HepG2 (cell line): ENCODE results near the gene PREX1. TPM values are rescaled to one million over a fixed set of nuclear protein-coding genes. Genes with fewer than 3 reads are reported as not detected.

ENCODE experiments used
- ATAC-seq: fragments of 200-7000 bp; cut with Tn5 transposase; 3 replicates; pipeline ENCODE4 v1.9.1; 2020; ENCODE audit warnings: mild to moderate bottlenecking, moderate library complexity
- BruUV-seq: library from RNA; stranded (reverse); fragments of 400-500 nt; replicated peaks from 2 replicates; lab custom pipeline; 2021; lab: Mats Ljungman, UMichigan
- CTCF ChIA-PET: fragments of 300-600 bp; formaldehyde crosslinking; extraction: SDS; loops from one replicate; lab custom pipeline; 2021; ENCODE audit warnings: low total read pairs, inconsistent platforms, low intra/inter-chr PET ratio; lab: Yijun Ruan, JAX
- POLR2A ChIA-PET: fragments of 350-600 bp; sonication (Branson Sonifier 250); formaldehyde crosslinking; loops from one replicate; lab custom pipeline; 2020; ENCODE audit warnings: antibody characterized with exemption, inconsistent platforms; lab: Yijun Ruan, JAX
- DNase-seq: peaks from one replicate; pipeline ENCODE4 v3.0.0-alpha.2; 2015; ENCODE audit warnings: low spot score
- FAIRE-seq: peaks from 3 replicates; lab custom pipeline; 2011; peaks lifted over from hg19 to GRCh38; lab: Jason Lieb, UNC
- H2AFZ ChIP-seq: one replicate; pipeline ENCODE4 v1.6.1; 2011; ENCODE audit warnings: low read length, inconsistent platforms
- H3K27ac ChIP-seq: fragments of 300-600 bp; 3 replicates; pipeline ENCODE4 v1.8.0; 2011; ENCODE audit warnings: mixed run types, mild to moderate bottlenecking, mixed read lengths, low read length, inconsistent platforms; ENCODE audit not compliant: insufficient read depth; ENCODE audit errors: extremely low read length
- H3K27me3 ChIP-seq, 2 experiments: fragments of 200-600 bp in 1 of 2; 2 replicates in 1 of 2; 3 replicates in 1 of 2; pipeline versions ENCODE4 v1.6.0 to v1.8.0; 2011; ENCODE audit warnings: low read length in 2 of 2, mild to moderate bottlenecking in 2 of 2, moderate library complexity in 2 of 2, inconsistent platforms in 1 of 2; ENCODE audit not compliant: insufficient read depth in 2 of 2, control insufficient read depth in 1 of 2
- H3K36me3 ChIP-seq, 2 experiments: fragments of 200-600 bp in 1 of 2; replicated peaks in 1 of 2; 2 replicates in 1 of 2; 3 replicates in 1 of 2; pipeline versions ENCODE4 v1.5.1 to v1.8.0; 2011; ENCODE audit warnings: low read length in 2 of 2, inconsistent platforms in 1 of 2; ENCODE audit not compliant: insufficient read depth in 2 of 2, control insufficient read depth in 1 of 2
- H3K4me1 ChIP-seq: 2 replicates; pipeline ENCODE4 v1.5.1; 2012; ENCODE audit warnings: low read length, inconsistent platforms; ENCODE audit not compliant: insufficient read depth
- H3K4me2 ChIP-seq: 2 replicates; pipeline ENCODE4 v1.6.0; 2011; ENCODE audit warnings: low read depth, low read length, inconsistent platforms
- H3K4me3 ChIP-seq, 3 experiments: fragments of 200-600 bp in 1 of 3; sonication (generic), shearing (Covaris generic) in 1 of 3; replicated peaks in 1 of 3; 2 replicates each; pipeline ENCODE4 v1.5.1; 2011 to 2016; ENCODE audit warnings: low read length in 3 of 3, inconsistent platforms in 2 of 3, low read depth in 2 of 3, mild to moderate bottlenecking in 2 of 3, control low read depth in 1 of 3, mixed read lengths in 1 of 3; ENCODE audit not compliant: insufficient read depth in 1 of 3
- H3K79me2 ChIP-seq: one replicate; pipeline ENCODE4 v1.6.1; 2011; ENCODE audit warnings: low read length, inconsistent platforms; ENCODE audit not compliant: insufficient read depth
- H3K9ac ChIP-seq: 2 replicates; pipeline ENCODE4 v1.6.0; 2011; ENCODE audit warnings: mild to moderate bottlenecking, low read depth, low read length, inconsistent platforms; ENCODE audit not compliant: insufficient read depth
- H3K9me3 ChIP-seq: 2 replicates; pipeline ENCODE4 v1.5.1; 2012; ENCODE audit warnings: mild to moderate bottlenecking, low read length
- H4K20me1 ChIP-seq: 2 replicates; pipeline ENCODE4 v1.6.0; 2011; ENCODE audit warnings: inconsistent platforms, mild to moderate bottlenecking, low read length, moderate library complexity; ENCODE audit not compliant: insufficient read depth
- DR1 ChIP-seq: sonication (generic); formaldehyde crosslinking; IDR thresholded peaks from 2 replicates; pipeline ENCODE4 v1.8.0; 2021; ENCODE audit warnings: mild to moderate bottlenecking, missing genetic modification reagents, inconsistent platforms
- EED ChIP-seq: sonication (generic); formaldehyde crosslinking; IDR thresholded peaks from 2 replicates; pipeline ENCODE4 v1.5.0; 2020; ENCODE audit warnings: mild to moderate bottlenecking, missing genetic modification reagents
- TFAP4 ChIP-seq: sonication (generic); IDR thresholded peaks from 2 replicates; pipeline ENCODE4 v1.6.1; 2016; ENCODE audit warnings: low read depth, borderline replicate concordance
- XBP1 ChIP-seq: sonication (generic); formaldehyde crosslinking; IDR thresholded peaks from 2 replicates; pipeline ENCODE4 v1.5.0; 2020; ENCODE audit warnings: missing genetic modification reagents
- YEATS4 ChIP-seq: sonication (generic); formaldehyde crosslinking; IDR thresholded peaks from 2 replicates; pipeline ENCODE4 v1.4.0; 2020; ENCODE audit warnings: missing genetic modification reagents, borderline replicate concordance
- ZNF10 ChIP-seq: sonication (generic); formaldehyde crosslinking; IDR thresholded peaks from 2 replicates; pipeline ENCODE4 v1.4.0; 2020; ENCODE audit warnings: mild to moderate bottlenecking, low read depth, missing genetic modification reagents, borderline replicate concordance
- ZNF44 ChIP-seq: sonication (generic); formaldehyde crosslinking; IDR thresholded peaks from 2 replicates; pipeline ENCODE4 v1.5.1; 2020; ENCODE audit warnings: mild to moderate bottlenecking, missing genetic modification reagents
- ZNF614 ChIP-seq: IDR thresholded peaks from 2 replicates; pipeline ENCODE4 v1.6.1; 2018; ENCODE audit warnings: missing biosample characterization, missing genetic modification reagents, inconsistent platforms, borderline replicate concordance
- ZNF775 ChIP-seq: sonication (generic); formaldehyde crosslinking; IDR thresholded peaks from 2 replicates; pipeline ENCODE4 v1.4.0; 2020; ENCODE audit warnings: missing genetic modification reagents, mild to moderate bottlenecking, moderate library complexity, borderline replicate concordance
- WGBS: methylation state at CpG from one replicate; pipeline ENCODE4 v1.1.6; 2017; ENCODE audit warnings: low lambda C conversion rate; 5-methylcytosine and 5-hydroxymethylcytosine counted together
- in situ Hi-C: cut with HindIII; loops from 2 replicates; pipeline ENCODE4 v1.10.0; 2017; ENCODE audit warnings: low pct_unique_long_range_greater_than_20kb; ENCODE audit not compliant: extremely low pct_ligation_motif_present
- intact Hi-C: fragments of 100-400 bp; cut with micrococcal nuclease; formaldehyde crosslinking; loops from one replicate; pipeline ENCODE4 v1.10.0; 2022; ENCODE audit not compliant: unreplicated experiment
- polyA plus RNA-seq, 8 experiments: library from polyadenylated mRNA; depleted of rRNA in 3 of 8; stranded (reverse) in 7 of 8; unstranded in 1 of 8; fragments of >200 nt; fragmentation: Illumina TruSeq in 4 of 8; extraction: Trizol in 4 of 8; gene quantifications; 2 replicates each; pipeline versions ENCODE4 v1.2.1 to v1.2.3, GENCODE V29; 2011 to 2016; ENCODE audit warnings: low read depth in 4 of 8, missing spikeins in 1 of 8, mixed read lengths in 1 of 8; ENCODE audit not compliant: insufficient read depth in 1 of 8
- total RNA-seq, 5 experiments: library from RNA; depleted of rRNA; stranded (reverse); fragments of >200 nt; fragmentation: Illumina TruSeq; extraction: Trizol; gene quantifications; 2 replicates each; pipeline ENCODE4 v1.2.3, GENCODE V29; 2016; ENCODE audit warnings: low read depth in 1 of 5
- TF ChIP-seq, protein P1 (sequence below): sonication (generic); formaldehyde crosslinking; IDR thresholded peaks from 2 replicates; pipeline ENCODE4 v1.5.0; 2020; ENCODE audit warnings: mild to moderate bottlenecking, missing genetic modification reagents, moderate library complexity

PREX1 gene
- total and polyA plus RNA-seq, 2 of the 13 experiments (the other 11 are each of a cell fraction or from before 2014, with no cell fraction given): 0.02 to 0.04 TPM

GRCh38 chr20:48735112-48735511 lies 92.7 kb downstream of the PREX1 start:
- no peak overlapping the region for H2AFZ ChIP-seq
- ATAC-seq: no peak
- no peak overlapping the region for H3K4me2 ChIP-seq
- in situ Hi-C loops: no loop called here
- H3K9ac ChIP-seq: no peak overlapping the region
- FAIRE-seq: no peak
- no peaks in the 10 kb centered on the region for H3K79me2 ChIP-seq
- no peak for DNase-seq
- no peak overlapping the region for H3K27ac ChIP-seq
- no TSS peak for BruUV-seq
- CTCF ChIA-PET: no interaction called here
- 16% methylated on average over 5 of the region's 5 CpGs for WGBS
- H3K4me1 ChIP-seq: peaks cover 26% of the 10 kb centered on the region
- peaks cover 0 to 3% of the 10 kb centered on the region in 2 experiments; a peak in 2 of 5 replicates for H3K27me3 ChIP-seq
- H4K20me1 ChIP-seq: no peaks in the 10 kb centered on the region
- no peaks in the 10 kb centered on the region for H3K36me3 ChIP-seq
- intact Hi-C loops: no loop called here
- H3K4me3 ChIP-seq: no peak overlapping the region
- no peaks in the 10 kb centered on the region for H3K9me3 ChIP-seq
- TF ChIP-seq XBP1 (no peak), EED (no peak), ZNF44 (no peak), TFAP4 (no peak), YEATS4 (CRISPR knock-in tag) (no peak), ZNF775 (no peak), DR1 (CRISPR knock-in tag) (no peak), ZNF614 (no peak), ZNF10 (CRISPR knock-in tag) (no peak)
- TF ChIP-seq, protein P1, sequence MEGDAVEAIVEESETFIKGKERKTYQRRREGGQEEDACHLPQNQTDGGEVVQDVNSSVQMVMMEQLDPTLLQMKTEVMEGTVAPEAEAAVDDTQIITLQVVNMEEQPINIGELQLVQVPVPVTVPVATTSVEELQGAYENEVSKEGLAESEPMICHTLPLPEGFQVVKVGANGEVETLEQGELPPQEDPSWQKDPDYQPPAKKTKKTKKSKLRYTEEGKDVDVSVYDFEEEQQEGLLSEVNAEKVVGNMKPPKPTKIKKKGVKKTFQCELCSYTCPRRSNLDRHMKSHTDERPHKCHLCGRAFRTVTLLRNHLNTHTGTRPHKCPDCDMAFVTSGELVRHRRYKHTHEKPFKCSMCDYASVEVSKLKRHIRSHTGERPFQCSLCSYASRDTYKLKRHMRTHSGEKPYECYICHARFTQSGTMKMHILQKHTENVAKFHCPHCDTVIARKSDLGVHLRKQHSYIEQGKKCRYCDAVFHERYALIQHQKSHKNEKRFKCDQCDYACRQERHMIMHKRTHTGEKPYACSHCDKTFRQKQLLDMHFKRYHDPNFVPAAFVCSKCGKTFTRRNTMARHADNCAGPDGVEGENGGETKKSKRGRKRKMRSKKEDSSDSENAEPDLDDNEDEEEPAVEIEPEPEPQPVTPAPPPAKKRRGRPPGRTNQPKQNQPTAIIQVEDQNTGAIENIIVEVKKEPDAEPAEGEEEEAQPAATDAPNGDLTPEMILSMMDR (CRISPR knock-in tag): no peak
- TF ChIP-seq, all 625 proteins: peak for 0
- POLR2A ChIA-PET: no interaction called here
